Breast epithelium (tissue), 4 donors: ENCODE data around the gene CSNK1D. TPM values are rescaled to one million over a fixed set of nuclear protein-coding genes. Genes with fewer than 3 reads are reported as not detected.

ENCODE experiments used
- DNase-seq, 2 donors: peaks; one replicate each; pipeline ENCODE4 v3.0.0-alpha.2; 2019; ENCODE audit warnings: low spot score in 2 of 2
- H3K27ac ChIP-seq, 2 donors: fragments of 200-600 bp; sonication (generic) in 1 of 2; one replicate each; pipeline ENCODE4 v1.5.1; 2016 to 2019; ENCODE audit warnings: mild to moderate bottlenecking in 1 of 2
- H3K27me3 ChIP-seq, 2 donors: fragments of 200-600 bp; sonication (generic) in 1 of 2; one replicate each; pipeline versions ENCODE4 v1.5.1 to v1.6.0; 2017 to 2019; ENCODE audit warnings: control low read depth in 1 of 2, mild to moderate bottlenecking in 1 of 2
- H3K36me3 ChIP-seq: fragments of 200-600 bp; one replicate; pipeline ENCODE4 v1.5.1; 2019
- H3K4me1 ChIP-seq, 2 donors: fragments of 200-600 bp; sonication (generic); one replicate each; pipeline ENCODE4 v1.5.1; 2016 to 2019; ENCODE audit warnings: control low read depth in 1 of 2
- H3K4me3 ChIP-seq, 3 donors: fragments of 200-600 bp; sonication (generic); 1 replicate in 2 of 3; 2 replicates in 1 of 3; pipeline ENCODE4 v1.5.1; 2016 to 2019; ENCODE audit warnings: mild to moderate bottlenecking in 3 of 3, moderate library complexity in 2 of 3
- H3K9me3 ChIP-seq, 2 donors: fragments of 200-600 bp; sonication (generic) in 1 of 2; one replicate each; pipeline ENCODE4 v1.5.1; 2016 to 2019; ENCODE audit warnings: control low read depth in 1 of 2
- CTCF ChIP-seq, 3 donors: fragments of 450-650 bp; IDR thresholded peaks; one replicate each; pipeline ENCODE4 v1.5.1; 2016 to 2017; ENCODE audit warnings: antibody characterized with exemption in 3 of 3, mild to moderate bottlenecking in 3 of 3, moderate library complexity in 3 of 3
- POLR2A ChIP-seq: fragments of 450-650 bp; IDR thresholded peaks from one replicate; pipeline ENCODE4 v1.6.1; 2016; ENCODE audit warnings: antibody characterized with exemption, mild to moderate bottlenecking, moderate library complexity
- POLR2AphosphoS5 ChIP-seq, 3 donors: sonication (generic); formaldehyde crosslinking; IDR thresholded peaks; one replicate each; pipeline ENCODE4 v1.6.1; 2017; ENCODE audit warnings: antibody characterized with exemption in 3 of 3
- intact Hi-C: fragments of 100-400 bp; cut with DNase I; formaldehyde crosslinking; loops from one replicate; pipeline ENCODE4 v1.15.1; 2023; ENCODE audit warnings: low total_unique reads
- total RNA-seq, 3 donors: library from RNA; depleted of rRNA; stranded (reverse); fragments of >200 nt; gene quantifications; one replicate each; pipeline ENCODE4 v1.1.0, GENCODE V29; 2016

CSNK1D gene
- total RNA-seq, 3 donors from 2014 or later: 50.7 to 85.9 (median 75.2) TPM

- H3K27ac ChIP-seq: no peak overlapping the region
- DNase-seq: no peak
- H3K36me3 ChIP-seq: no peaks in the 10 kb centered on the region
- H3K4me1 ChIP-seq: no peaks in the 10 kb centered on the region
- no peak overlapping the region for H3K4me3 ChIP-seq
- intact Hi-C loops: no loop called here
- peaks cover 14 to 34% of the 10 kb centered on the region in 2 donors for H3K27me3 ChIP-seq
- no peaks in the 10 kb centered on the region for H3K9me3 ChIP-seq
- TF ChIP-seq POLR2AphosphoS5 (IDR thresholded peaks at IDR 0.05): no peak
- TF ChIP-seq CTCF (IDR thresholded peaks at IDR 0.05): no peak
- no peak for TF ChIP-seq POLR2A
Measured at GRCh38 chr17:82314012-82314726, 40.7 kb upstream of the CSNK1D start.

DNA sequence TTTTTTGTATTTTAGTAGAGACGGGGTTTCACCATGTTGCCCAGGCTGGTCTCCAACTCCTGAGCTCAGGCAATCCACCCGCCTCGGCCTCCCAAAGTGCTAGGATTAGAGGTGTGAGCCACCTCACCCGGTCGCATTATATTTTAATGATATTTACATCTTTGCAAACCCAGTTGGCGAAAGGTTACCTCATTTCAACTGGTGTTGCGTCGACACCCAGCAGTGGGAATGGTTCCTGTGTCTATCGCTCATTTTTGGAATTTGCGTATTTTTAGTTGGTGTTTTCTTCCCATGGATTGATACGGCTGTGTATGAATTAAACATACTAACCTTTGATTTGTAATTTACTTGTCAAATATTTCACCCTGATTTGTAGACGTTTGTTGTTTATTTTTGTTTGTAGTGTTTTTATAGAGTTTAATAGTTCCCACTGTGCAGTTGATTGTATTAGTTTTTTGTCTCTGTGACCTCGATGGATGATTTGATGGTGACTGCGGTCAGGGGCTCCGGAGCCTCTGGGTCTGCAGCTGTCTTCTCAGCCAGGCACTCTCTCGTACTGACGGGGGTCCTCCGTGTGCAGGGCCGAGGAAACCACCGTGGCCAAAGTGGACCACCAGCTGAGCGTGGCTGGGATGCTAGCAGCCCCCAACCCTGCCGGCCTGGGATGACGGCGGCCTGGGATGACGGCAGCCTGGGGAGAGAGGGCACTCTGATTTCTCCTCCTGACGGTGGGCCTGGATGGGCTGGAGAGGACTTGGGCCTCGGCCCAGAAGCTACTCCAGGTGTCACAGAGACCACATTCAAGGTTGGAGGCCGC is 39.9 kb upstream of the CSNK1D start:
- Histone ChIP-seq H3K4me3 (no peak overlapping the region), H3K36me3 (no peaks in the 10 kb centered on the region), H3K27me3 (peaks cover 14 to 34% of the 10 kb centered on the region in 2 donors), H3K27ac (no peak overlapping the region), H3K9me3 (no peaks in the 10 kb centered on the region), H3K4me1 (no peaks in the 10 kb centered on the region)
- TF ChIP-seq CTCF (IDR thresholded peaks at IDR 0.05) (no peak), POLR2AphosphoS5 (IDR thresholded peaks at IDR 0.05) (no peak), POLR2A (no peak)
- DNase-seq: no peak
- intact Hi-C loops: no loop called here

DNA sequence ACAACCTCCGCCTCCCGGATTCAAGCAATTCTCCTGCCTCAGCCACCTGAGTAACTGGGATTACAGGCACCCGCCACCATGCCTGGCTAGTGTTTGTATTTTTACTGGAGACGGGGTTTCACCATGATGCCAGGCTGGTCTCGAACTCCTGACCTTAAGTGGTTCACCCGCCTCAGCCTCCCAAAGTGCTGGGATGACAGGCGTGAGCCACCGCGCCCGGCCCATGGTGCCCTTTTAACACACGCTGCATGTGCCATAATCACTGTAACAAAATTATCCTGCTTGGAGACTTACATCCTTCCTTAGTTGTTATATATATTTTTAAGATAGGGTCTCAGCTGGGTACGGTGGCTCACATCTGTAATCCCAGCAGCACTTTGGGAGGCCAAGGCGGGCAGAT is 38.5 kb upstream of the CSNK1D start:
- Histone ChIP-seq H3K4me1 (no peaks in the 10 kb centered on the region), H3K27me3 (peaks cover 14 to 34% of the 10 kb centered on the region in 2 donors), H3K27ac (no peak overlapping the region), H3K9me3 (no peaks in the 10 kb centered on the region), H3K36me3 (no peaks in the 10 kb centered on the region), H3K4me3 (no peak overlapping the region)
- intact Hi-C loops: no loop called here
- TF ChIP-seq POLR2A: no peak
- TF ChIP-seq POLR2AphosphoS5 (IDR thresholded peaks at IDR 0.05): no peak
- DNase-seq: no peak

GRCh38 chr17:82310877-82311276 is 37.4 kb upstream of the CSNK1D start:
- Histone ChIP-seq H3K27ac (no peak overlapping the region), H3K27me3 (peaks cover 14 to 24% of the 10 kb centered on the region in 2 donors), H3K4me1 (no peaks in the 10 kb centered on the region), H3K4me3 (no peak overlapping the region), H3K9me3 (no peaks in the 10 kb centered on the region), H3K36me3 (no peaks in the 10 kb centered on the region)
- TF ChIP-seq POLR2AphosphoS5 (IDR thresholded peaks at IDR 0.05) (no peak), CTCF (IDR thresholded peaks at IDR 0.05) (no peak), POLR2A (no peak)
- intact Hi-C loops: no loop called here
- DNase-seq: no peak

- DNase-seq: no peak
- no peaks in the 10 kb centered on the region for H3K9me3 ChIP-seq
- intact Hi-C loops: no loop called here
- no peak overlapping the region for H3K4me3 ChIP-seq
- no peaks in the 10 kb centered on the region for H3K36me3 ChIP-seq
- H3K4me1 ChIP-seq: no peaks in the 10 kb centered on the region
- H3K27ac ChIP-seq: no peak overlapping the region
- no peak for TF ChIP-seq POLR2A
- TF ChIP-seq POLR2AphosphoS5 (IDR thresholded peaks at IDR 0.05): no peak
- TF ChIP-seq CTCF (IDR thresholded peaks at IDR 0.05): no peak
- H3K27me3 ChIP-seq: peaks cover 7 to 14% of the 10 kb centered on the region in 2 donors
Measured at GRCh38 chr17:82309656-82310570, 36.4 kb upstream of the CSNK1D start.
